GM23248 (cell line): ENCODE data around the gene PMFBP1. TPM values are rescaled to one million over a fixed set of nuclear protein-coding genes. Genes with fewer than 3 reads are reported as not detected.

Experiments used
- DNase-seq: peaks from one replicate; pipeline ENCODE4 v3.0.0-alpha.2; 2015
- H2AFZ ChIP-seq: fragments of 200-600 bp; sonication (generic); 2 replicates; pipeline ENCODE4 v1.6.1; 2016; ENCODE audit warnings: antibody characterized with exemption
- H3F3A ChIP-seq: fragments of 200-600 bp; sonication (generic); 2 replicates; pipeline ENCODE4 v1.6.1; 2016; ENCODE audit warnings: mild to moderate bottlenecking, antibody characterized with exemption, mixed run types; ENCODE audit not compliant: insufficient read depth
- H3K27ac ChIP-seq: fragments of 200-600 bp; sonication (generic); 2 replicates; pipeline ENCODE4 v1.5.1; 2016; ENCODE audit warnings: mild to moderate bottlenecking
- H3K27me3 ChIP-seq: fragments of 200-600 bp; sonication (generic); replicated peaks from 2 replicates; pipeline ENCODE4 v1.6.1; 2016; ENCODE audit warnings: mild to moderate bottlenecking; ENCODE audit not compliant: insufficient read depth
- H3K36me3 ChIP-seq: fragments of 200-600 bp; sonication (generic); 2 replicates; pipeline ENCODE4 v1.6.1; 2016; ENCODE audit warnings: low read depth, mild to moderate bottlenecking
- H3K4me1 ChIP-seq: fragments of 200-600 bp; sonication (generic); 2 replicates; pipeline ENCODE4 v1.6.1; 2016; ENCODE audit warnings: mild to moderate bottlenecking; ENCODE audit not compliant: insufficient read depth
- H3K4me2 ChIP-seq: fragments of 200-600 bp; sonication (generic); one replicate; pipeline ENCODE4 v1.6.1; 2016; ENCODE audit warnings: mild to moderate bottlenecking; ENCODE audit not compliant: unreplicated experiment
- H3K4me3 ChIP-seq: fragments of 200-600 bp; sonication (generic); 2 replicates; pipeline ENCODE4 v1.5.1; 2016; ENCODE audit warnings: mild to moderate bottlenecking
- H3K79me2 ChIP-seq: fragments of 200-600 bp; sonication (generic); 2 replicates; pipeline ENCODE4 v1.6.1; 2016; ENCODE audit warnings: mild to moderate bottlenecking; ENCODE audit not compliant: insufficient read depth
- H3K9ac ChIP-seq: fragments of 200-600 bp; sonication (generic); 2 replicates; pipeline ENCODE4 v1.6.1; 2016; ENCODE audit warnings: mild to moderate bottlenecking
- H3K9me2 ChIP-seq: fragments of 200-600 bp; sonication (generic); 2 replicates; pipeline ENCODE4 v1.6.1; 2016; ENCODE audit warnings: mixed run types, mild to moderate bottlenecking, moderate library complexity; ENCODE audit not compliant: insufficient read depth
- H3K9me3 ChIP-seq: fragments of 200-600 bp; sonication (generic); one replicate; pipeline ENCODE4 v1.6.1; 2017; ENCODE audit warnings: low read depth
- H4K20me1 ChIP-seq: fragments of 200-600 bp; sonication (generic); 2 replicates; pipeline ENCODE4 v1.6.0; 2016; ENCODE audit not compliant: insufficient read depth
- EZH2 ChIP-seq: fragments of 200-600 bp; sonication (generic); IDR thresholded peaks from 2 replicates; pipeline ENCODE4 v1.6.1; 2018; ENCODE audit warnings: antibody characterized with exemption, mild to moderate bottlenecking; ENCODE audit not compliant: insufficient read depth, poor library complexity, severe bottlenecking
- EZH2phosphoT487 ChIP-seq: fragments of 200-600 bp; sonication (generic); IDR thresholded peaks from 2 replicates; pipeline ENCODE4 v1.6.1; 2018; ENCODE audit warnings: antibody characterized with exemption, moderate library complexity, mild to moderate bottlenecking, low read depth; ENCODE audit not compliant: insufficient read depth
- WGBS, 2 experiments: methylation state at CpG; one replicate each; pipeline ENCODE4 v1.1.6; 2015 to 2017; ENCODE audit warnings: low lambda C conversion rate in 2 of 2, low coverage in 1 of 2; ENCODE audit errors: missing lambda C conversion rate in 2 of 2; 5-methylcytosine and 5-hydroxymethylcytosine counted together
- in situ Hi-C: fragments of 300-500 bp; cut with MboI; formaldehyde crosslinking; loops from 2 replicates; pipeline ENCODE4 v1.15.0; 2020
- polyA plus RNA-seq: library from polyadenylated mRNA; unstranded; fragments of >200 nt; fragmentation: Nextera tagmentation; extraction: Ambion mirVana; gene quantifications from 2 replicates; pipeline ENCODE4 v1.2.1, GENCODE V29; 2016
- total RNA-seq: library from RNA; depleted of rRNA; stranded (reverse); fragments of >200 nt; shearing (Covaris generic); gene quantifications from 2 replicates; pipeline ENCODE4 v1.2.3, GENCODE V29; 2014

PMFBP1 gene
- total and polyA plus RNA-seq, 2 experiments from 2014 or later = not detected

GRCh38 chr16:72109300-72109699 lies 62.7 kb downstream of the PMFBP1 start:
- in situ Hi-C loops = no loop called here
- H3K4me1 ChIP-seq = no peaks in the 10 kb centered on the region
- H3K79me2 ChIP-seq = no peaks in the 10 kb centered on the region
- H3K9me3 ChIP-seq = no peaks in the 10 kb centered on the region
- no peak overlapping the region for H3K4me3 ChIP-seq
- H3K27ac ChIP-seq = no peak overlapping the region
- H3F3A ChIP-seq = no peaks in the 10 kb centered on the region
- peaks cover 28% of the 10 kb centered on the region for H3K36me3 ChIP-seq
- no peak overlapping the region for H3K4me2 ChIP-seq
- no peaks in the 10 kb centered on the region for H4K20me1 ChIP-seq
- 95 to 96% methylated on average over 12 of the region's 12 CpGs for WGBS, 2 experiments
- no peaks in the 10 kb centered on the region for H3K9me2 ChIP-seq
- TF ChIP-seq EZH2phosphoT487 (no peak), EZH2 (no peak)
- no peak overlapping the region for H2AFZ ChIP-seq
- no peaks in the 10 kb centered on the region for H3K27me3 ChIP-seq
- no peak for DNase-seq
- no peak overlapping the region for H3K9ac ChIP-seq

- Histone ChIP-seq H3K27ac (no peak overlapping the region), H3K4me3 (no peak overlapping the region), H3K36me3 (peaks cover 31% of the 10 kb centered on the region), H3K4me1 (no peaks in the 10 kb centered on the region), H3K9me2 (no peaks in the 10 kb centered on the region), H4K20me1 (no peaks in the 10 kb centered on the region), H2AFZ (no peak overlapping the region), H3K79me2 (no peaks in the 10 kb centered on the region), H3F3A (no peaks in the 10 kb centered on the region), H3K9ac (no peak overlapping the region), H3K9me3 (no peaks in the 10 kb centered on the region), H3K27me3 (no peaks in the 10 kb centered on the region), H3K4me2 (no peak overlapping the region)
- no peak for TF ChIP-seq EZH2phosphoT487
- no peak for TF ChIP-seq EZH2
- 84 to 88% methylated on average over 15 to 16 of the region's 16 CpGs for WGBS, 2 experiments
- no peak for DNase-seq
- in situ Hi-C loops = no loop called here
Measured at GRCh38 chr16:72108353-72109102, 63.4 kb downstream of the PMFBP1 start.

- Histone ChIP-seq H3K9me3 (no peaks in the 10 kb centered on the region), H3K4me3 (no peak overlapping the region), H3K9me2 (no peaks in the 10 kb centered on the region), H3F3A (no peaks in the 10 kb centered on the region), H3K4me2 (no peak overlapping the region), H3K4me1 (no peaks in the 10 kb centered on the region), H3K9ac (no peak overlapping the region), H3K36me3 (peaks cover 37% of the 10 kb centered on the region), H4K20me1 (no peaks in the 10 kb centered on the region), H3K27ac (no peak overlapping the region), H3K27me3 (no peaks in the 10 kb centered on the region), H2AFZ (no peak overlapping the region), H3K79me2 (no peaks in the 10 kb centered on the region)
- no peak for DNase-seq
- in situ Hi-C loops = no loop called here
- TF ChIP-seq EZH2phosphoT487 = no peak
- TF ChIP-seq EZH2 = no peak
- WGBS, 2 experiments = 94 to 96% methylated on average over 17 of the region's 17 CpGs
Measured at GRCh38 chr16:72107371-72107770, 64.6 kb downstream of the PMFBP1 start.

- Histone ChIP-seq H3K27ac (no peak overlapping the region), H3K79me2 (no peaks in the 10 kb centered on the region), H3K4me1 (no peaks in the 10 kb centered on the region), H2AFZ (no peak overlapping the region), H4K20me1 (no peaks in the 10 kb centered on the region), H3K9me3 (no peaks in the 10 kb centered on the region), H3K4me3 (no peak overlapping the region), H3K36me3 (peaks cover 41% of the 10 kb centered on the region), H3K27me3 (no peaks in the 10 kb centered on the region), H3K9me2 (no peaks in the 10 kb centered on the region), H3K9ac (no peak overlapping the region), H3F3A (no peaks in the 10 kb centered on the region), H3K4me2 (no peak overlapping the region)
- in situ Hi-C loops = no loop called here
- WGBS, 2 experiments = 99% methylated on average over 12 of the region's 12 CpGs
- DNase-seq = no peak
- TF ChIP-seq EZH2 = no peak
- no peak for TF ChIP-seq EZH2phosphoT487
Measured at GRCh38 chr16:72105978-72106377, 66.0 kb downstream of the PMFBP1 start.
